ENCODE results near the gene C2orf72.

The C2orf72 gene

DNA sequence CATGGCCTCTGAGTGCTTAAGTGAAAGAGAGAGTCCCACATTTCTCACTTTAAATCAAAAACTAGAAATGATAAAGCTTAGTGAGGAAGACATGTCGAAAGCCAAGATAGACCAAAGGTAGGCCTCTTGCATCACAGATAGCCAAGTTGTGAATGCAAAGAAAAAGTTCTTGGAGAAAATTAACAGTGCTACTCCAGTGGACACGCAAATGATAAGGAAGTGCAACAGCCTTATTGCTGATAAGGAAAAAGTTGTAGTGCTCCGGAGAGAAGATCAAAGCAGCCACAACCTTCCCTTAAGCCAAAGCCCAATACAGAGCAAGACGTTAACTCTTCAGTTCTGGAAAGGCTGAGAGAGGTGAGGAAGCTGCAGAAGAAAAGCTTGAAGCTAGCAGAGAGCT, 51.4 kb downstream of the C2orf72 start:
- no peak for DNase-seq

DNA sequence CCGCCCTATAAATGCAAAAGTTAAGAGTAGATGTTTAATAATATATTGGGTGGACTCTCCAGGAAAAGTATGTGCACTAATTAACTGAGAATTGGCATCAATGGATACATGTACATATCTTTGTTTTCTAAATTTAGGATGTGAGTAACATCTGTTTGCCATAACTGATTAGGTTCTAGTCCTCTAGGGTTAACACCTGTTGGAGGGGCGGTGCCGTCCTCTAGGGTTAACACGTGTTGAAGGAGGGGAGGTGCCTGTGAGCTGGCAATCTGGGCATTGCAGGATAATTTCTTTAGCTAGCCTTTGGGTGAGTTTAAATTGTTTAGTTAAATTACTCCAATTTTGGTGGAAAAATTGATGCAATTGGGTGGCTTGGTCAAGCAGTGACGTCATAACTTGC, 56.6 kb downstream of the C2orf72 start:
- DNase-seq, result no peak

DNA sequence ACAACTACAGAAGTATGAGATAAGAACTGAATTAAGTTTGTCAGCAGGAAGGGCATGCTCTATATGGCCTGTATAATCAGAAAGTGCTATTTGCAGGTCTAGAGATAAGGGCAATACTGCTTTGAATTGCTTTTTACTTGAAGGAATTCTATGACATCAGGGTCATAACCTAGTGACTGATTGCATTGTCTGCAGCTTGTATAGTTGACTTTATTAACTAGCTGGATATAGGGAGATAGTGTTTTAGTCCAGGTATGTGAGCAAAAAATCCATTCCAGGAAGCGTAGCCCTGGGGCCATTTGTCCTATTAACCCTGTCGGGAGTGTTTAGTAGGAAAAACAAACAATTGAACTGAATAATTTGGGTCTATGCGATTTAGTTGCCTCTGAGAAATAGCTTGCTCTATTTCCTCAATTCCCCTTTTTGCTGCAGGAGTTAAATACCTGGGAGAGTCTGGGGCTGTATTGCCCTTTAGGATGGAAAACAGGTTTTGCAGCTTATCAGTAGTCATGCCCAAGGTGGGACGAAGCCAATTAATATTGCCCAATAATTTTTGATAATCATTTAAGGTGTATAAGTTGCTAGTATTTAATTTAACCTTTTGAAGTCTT, 57.5 kb downstream of the C2orf72 start:
- no peak for DNase-seq

All from stimulated activated CD4-positive, alpha-beta T cell treated with anti-CD3 and anti-CD28 coated beads, Interleukin-2, amount 100 ng/mL, for 24 hours (primary cell).